HCT116 (cell line): Measurements from ENCODE around the gene ZC3H12A. TPM values are rescaled to one million over a fixed set of nuclear protein-coding genes. Genes with fewer than 3 reads are reported as not detected.

ENCODE experiments used
- ATAC-seq: fragments of 200-7000 bp; cut with Tn5 transposase; 2 replicates; pipeline ENCODE4 v1.9.1; 2020; ENCODE audit warnings: mild to moderate bottlenecking, moderate library complexity
- BruUV-seq: library from RNA; stranded (reverse); fragments of 400-500 nt; replicated peaks from 2 replicates; lab custom pipeline; 2021; lab: Mats Ljungman, UMichigan
- CTCF ChIA-PET: fragments of 300-600 bp; sonication (Branson Sonifier 250); formaldehyde crosslinking; loops from one replicate; lab custom pipeline; 2021; ENCODE audit warnings: antibody characterized with exemption; lab: Charles Lee
- POLR2A ChIA-PET: fragments of 300-600, 350-600 bp; sonication (Branson Sonifier 250); formaldehyde crosslinking; loops from one replicate; lab custom pipeline; 2021; ENCODE audit warnings: antibody characterized with exemption; lab: Charles Lee
- RAD21 ChIA-PET, 2 experiments: fragments of 300-600 bp; sonication (Branson Sonifier 250); formaldehyde crosslinking; loops; one replicate each; lab custom pipeline; 2023; ENCODE audit warnings: low total read pairs in 2 of 2; ENCODE audit not compliant: uncharacterized antibody in 2 of 2, unreplicated experiment in 2 of 2, low non-redundant PET in 1 of 2; lab: Charles Lee
- DNase-seq: peaks from one replicate; pipeline ENCODE4 v3.0.0-alpha.2; 2010; ENCODE audit warnings: low read depth, low spot score
- H2AFZ ChIP-seq: fragments of 200-600 bp; shearing (Covaris generic), sonication (generic); 2 replicates; pipeline ENCODE4 v1.6.1; 2017; ENCODE audit warnings: low read depth, mixed run types, mixed read lengths, antibody characterized with exemption, low read length; ENCODE audit not compliant: poor library complexity, severe bottlenecking
- H3K27ac ChIP-seq: 2 replicates; pipeline ENCODE4 v1.5.1; 2012; ENCODE audit warnings: low read depth, low read length
- H3K27me3 ChIP-seq: fragments of 200-600 bp; sonication (generic); 2 replicates; pipeline ENCODE4 v1.6.1; 2016; ENCODE audit warnings: mixed run types, low read length, mixed read lengths; ENCODE audit not compliant: insufficient read depth
- H3K36me3 ChIP-seq, 2 experiments: fragments of 200-500 bp in 1 of 2; fragments of 200-600 bp in 1 of 2; sonication (Bioruptor generic) in 1 of 2; sonication (generic) in 1 of 2; 2 replicates each; pipeline versions ENCODE4 v1.5.1 to v1.6.1; 2014 to 2016; ENCODE audit warnings: low read length in 2 of 2, inconsistent platforms in 1 of 2, mixed read lengths in 1 of 2, mixed run types in 1 of 2; ENCODE audit not compliant: insufficient read depth in 2 of 2, control insufficient read depth in 1 of 2
- H3K4me1 ChIP-seq, 2 experiments: fragments of 200-600 bp in 1 of 2; sonication (generic) in 1 of 2; 2 replicates each; pipeline versions ENCODE4 v1.5.1 to v1.6.1; 2012 to 2017; ENCODE audit warnings: low read length in 2 of 2, inconsistent platforms in 1 of 2, mild to moderate bottlenecking in 1 of 2, mixed read lengths in 1 of 2, mixed run types in 1 of 2, moderate library complexity in 1 of 2; ENCODE audit not compliant: insufficient read depth in 2 of 2, control insufficient read depth in 1 of 2
- H3K4me2 ChIP-seq: fragments of 200-600 bp; sonication (generic); 2 replicates; pipeline ENCODE4 v1.6.1; 2017; ENCODE audit warnings: mixed run types, low read length, mixed read lengths
- H3K4me3 ChIP-seq, 2 experiments: fragments of 200-600 bp in 1 of 2; sonication (generic) in 1 of 2; replicated peaks in 1 of 2; 2 replicates each; pipeline ENCODE4 v1.5.1; 2011 to 2016; ENCODE audit warnings: low read length in 2 of 2, control low read depth in 1 of 2, low read depth in 1 of 2, mild to moderate bottlenecking in 1 of 2, mixed read lengths in 1 of 2, mixed run types in 1 of 2
- H3K79me2 ChIP-seq: fragments of 200-600 bp; sonication (generic); 2 replicates; pipeline ENCODE4 v1.6.1; 2017; ENCODE audit warnings: mild to moderate bottlenecking, mixed run types, low read length, moderate library complexity, mixed read lengths; ENCODE audit not compliant: insufficient read depth
- H3K9ac ChIP-seq: fragments of 200-600 bp; sonication (generic); 2 replicates; pipeline ENCODE4 v1.6.1; 2016; ENCODE audit warnings: low read length, mixed read lengths
- H3K9me2 ChIP-seq: fragments of 200-600 bp; sonication (generic), shearing (Covaris generic); 2 replicates; pipeline ENCODE4 v1.6.1; 2017; ENCODE audit warnings: mixed run types, mild to moderate bottlenecking, moderate library complexity; ENCODE audit not compliant: insufficient read depth
- H3K9me3 ChIP-seq, 2 experiments: fragments of 200-500 bp in 1 of 2; fragments of 200-600 bp in 1 of 2; sonication (Bioruptor generic) in 1 of 2; sonication (generic) in 1 of 2; 2 replicates each; pipeline ENCODE4 v1.6.1; 2014 to 2017; ENCODE audit warnings: low read length in 2 of 2, mixed read lengths in 2 of 2, inconsistent platforms in 1 of 2, low read depth in 1 of 2, mild to moderate bottlenecking in 1 of 2, mixed run types in 1 of 2, moderate library complexity in 1 of 2; ENCODE audit not compliant: control insufficient read depth in 1 of 2, insufficient read depth in 1 of 2
- H4K20me1 ChIP-seq: fragments of 200-600 bp; sonication (generic), shearing (Covaris generic); 2 replicates; pipeline ENCODE4 v1.6.1; 2017; ENCODE audit warnings: mixed run types, mild to moderate bottlenecking, moderate library complexity; ENCODE audit not compliant: insufficient read depth
- CBX3 ChIP-seq: IDR thresholded peaks from 2 replicates; pipeline ENCODE4 v1.6.1; 2012; ENCODE audit warnings: low read depth
- EGR1 ChIP-seq: IDR thresholded peaks from 2 replicates; pipeline ENCODE4 v1.6.1; 2012; ENCODE audit warnings: low read depth
- FOSL1 ChIP-seq: IDR thresholded peaks from 2 replicates; pipeline ENCODE4 v1.6.1; 2012; ENCODE audit warnings: low read depth
- RAD21 ChIP-seq: IDR thresholded peaks from 2 replicates; pipeline ENCODE4 v1.6.1; 2012; ENCODE audit warnings: low read depth, mild to moderate bottlenecking
- ZNF274 ChIP-seq: fragments of 200-500 bp; sonication (Bioruptor generic); IDR thresholded peaks from 2 replicates; pipeline ENCODE4 v1.6.1; 2014; ENCODE audit warnings: mild to moderate bottlenecking, low read depth, low read length, inconsistent platforms
- intact Hi-C: fragments of 100-400 bp; cut with micrococcal nuclease; formaldehyde crosslinking; loops from 2 replicates; pipeline ENCODE4 v1.10.0; 2022
- total RNA-seq: library from RNA; stranded (reverse); gene quantifications from one replicate; pipeline ENCODE4 v1.2.1, GENCODE V29; 2021; ENCODE audit not compliant: unreplicated experiment
- TF ChIP-seq, protein P1 (sequence below): IDR thresholded peaks from 2 replicates; pipeline ENCODE4 v1.6.1; 2011; ENCODE audit warnings: mild to moderate bottlenecking, low read length, moderate library complexity; ENCODE audit not compliant: insufficient replicate concordance; ENCODE audit errors: extremely low read depth
- TF ChIP-seq, protein P2 (sequence below): IDR thresholded peaks from 2 replicates; pipeline ENCODE4 v1.6.1; 2012
- TF ChIP-seq, protein P3 (sequence below), 3 experiments: fragments of 200-600 bp in 1 of 3; sonication (generic) in 1 of 3; IDR thresholded peaks in 2 of 3; conservative IDR thresholded peaks in 1 of 3; 2 replicates each; pipeline ENCODE4 v1.5.1; 2012 to 2017; ENCODE audit warnings: low read depth in 2 of 3, low read length in 2 of 3, antibody characterized with exemption in 1 of 3, borderline replicate concordance in 1 of 3, control low read depth in 1 of 3, mild to moderate bottlenecking in 1 of 3, mixed read lengths in 1 of 3, mixed run types in 1 of 3, moderate library complexity in 1 of 3; ENCODE audit not compliant: insufficient read depth in 1 of 3
- TF ChIP-seq, protein P4 (sequence below): IDR thresholded peaks from 2 replicates; pipeline ENCODE4 v1.6.1; 2012; ENCODE audit warnings: low read depth

The ZC3H12A gene
- total RNA-seq, 1 experiment from 2014 or later = 10.6 TPM

DNA sequence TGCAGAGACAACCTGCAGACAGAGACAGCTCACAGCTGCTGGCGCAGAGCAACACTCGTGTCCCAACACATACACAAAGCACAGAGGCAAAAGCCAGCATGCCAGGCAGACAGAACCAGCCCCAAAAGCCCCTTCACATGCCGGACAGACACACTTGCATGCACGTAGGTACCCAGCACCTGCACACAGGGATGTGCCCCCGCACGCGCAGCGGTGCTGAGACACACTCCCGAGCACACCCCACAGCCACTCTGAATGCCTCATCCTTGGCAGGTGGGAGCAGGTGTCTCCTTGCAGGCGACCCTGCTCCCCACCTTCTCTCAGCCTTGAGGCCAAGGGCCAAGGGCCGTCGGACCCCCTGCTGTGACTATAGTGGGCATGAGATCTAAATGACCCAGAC, 41.2 kb upstream of the ZC3H12A start:
- Histone ChIP-seq H3K4me3 (no peak overlapping the region), H3K4me1 (peaks cover 0 to 6% of the 10 kb centered on the region in 2 experiments; a peak in 1 of 4 replicates), H3K27me3 (peaks cover 22% of the 10 kb centered on the region; the same call in 1 of the 2 replicates), H3K9ac (no peak overlapping the region), H3K9me3 (no peaks in the 10 kb centered on the region), H3K9me2 (no peaks in the 10 kb centered on the region), H2AFZ (no peak overlapping the region), H3K27ac (no peak overlapping the region), H3K4me2 (no peak overlapping the region), H4K20me1 (no peaks in the 10 kb centered on the region), H3K79me2 (no peaks in the 10 kb centered on the region), H3K36me3 (no peaks in the 10 kb centered on the region)
- DNase-seq = no peak
- CTCF ChIA-PET = interaction anchor here (2.6 kb wide), 1 partner anchor 857 kb away, joined by 16 read pairs; no protein-coding TSS in a partner anchor
- no peak for TF ChIP-seq ZNF274
- no peak for TF ChIP-seq RAD21
- TF ChIP-seq, protein P1, sequence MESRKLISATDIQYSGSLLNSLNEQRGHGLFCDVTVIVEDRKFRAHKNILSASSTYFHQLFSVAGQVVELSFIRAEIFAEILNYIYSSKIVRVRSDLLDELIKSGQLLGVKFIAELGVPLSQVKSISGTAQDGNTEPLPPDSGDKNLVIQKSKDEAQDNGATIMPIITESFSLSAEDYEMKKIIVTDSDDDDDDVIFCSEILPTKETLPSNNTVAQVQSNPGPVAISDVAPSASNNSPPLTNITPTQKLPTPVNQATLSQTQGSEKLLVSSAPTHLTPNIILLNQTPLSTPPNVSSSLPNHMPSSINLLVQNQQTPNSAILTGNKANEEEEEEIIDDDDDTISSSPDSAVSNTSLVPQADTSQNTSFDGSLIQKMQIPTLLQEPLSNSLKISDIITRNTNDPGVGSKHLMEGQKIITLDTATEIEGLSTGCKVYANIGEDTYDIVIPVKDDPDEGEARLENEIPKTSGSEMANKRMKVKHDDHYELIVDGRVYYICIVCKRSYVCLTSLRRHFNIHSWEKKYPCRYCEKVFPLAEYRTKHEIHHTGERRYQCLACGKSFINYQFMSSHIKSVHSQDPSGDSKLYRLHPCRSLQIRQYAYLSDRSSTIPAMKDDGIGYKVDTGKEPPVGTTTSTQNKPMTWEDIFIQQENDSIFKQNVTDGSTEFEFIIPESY = no peak
- TF ChIP-seq, protein P2, sequence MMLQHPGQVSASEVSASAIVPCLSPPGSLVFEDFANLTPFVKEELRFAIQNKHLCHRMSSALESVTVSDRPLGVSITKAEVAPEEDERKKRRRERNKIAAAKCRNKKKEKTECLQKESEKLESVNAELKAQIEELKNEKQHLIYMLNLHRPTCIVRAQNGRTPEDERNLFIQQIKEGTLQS = no peak
- TF ChIP-seq, protein P3, sequence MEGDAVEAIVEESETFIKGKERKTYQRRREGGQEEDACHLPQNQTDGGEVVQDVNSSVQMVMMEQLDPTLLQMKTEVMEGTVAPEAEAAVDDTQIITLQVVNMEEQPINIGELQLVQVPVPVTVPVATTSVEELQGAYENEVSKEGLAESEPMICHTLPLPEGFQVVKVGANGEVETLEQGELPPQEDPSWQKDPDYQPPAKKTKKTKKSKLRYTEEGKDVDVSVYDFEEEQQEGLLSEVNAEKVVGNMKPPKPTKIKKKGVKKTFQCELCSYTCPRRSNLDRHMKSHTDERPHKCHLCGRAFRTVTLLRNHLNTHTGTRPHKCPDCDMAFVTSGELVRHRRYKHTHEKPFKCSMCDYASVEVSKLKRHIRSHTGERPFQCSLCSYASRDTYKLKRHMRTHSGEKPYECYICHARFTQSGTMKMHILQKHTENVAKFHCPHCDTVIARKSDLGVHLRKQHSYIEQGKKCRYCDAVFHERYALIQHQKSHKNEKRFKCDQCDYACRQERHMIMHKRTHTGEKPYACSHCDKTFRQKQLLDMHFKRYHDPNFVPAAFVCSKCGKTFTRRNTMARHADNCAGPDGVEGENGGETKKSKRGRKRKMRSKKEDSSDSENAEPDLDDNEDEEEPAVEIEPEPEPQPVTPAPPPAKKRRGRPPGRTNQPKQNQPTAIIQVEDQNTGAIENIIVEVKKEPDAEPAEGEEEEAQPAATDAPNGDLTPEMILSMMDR (IDR thresholded peaks at IDR 0.05 in 2 of 3, conservative IDR thresholded peaks at IDR 0.05 in 1 of 3; ENCODE audit: borderline replicate concordance in 1 of 3, insufficient read depth in 1 of 3, low read depth in 2 of 3, low read length in 2 of 3) = no peak
- TF ChIP-seq FOSL1 = no peak
- TF ChIP-seq EGR1 = no peak
- TF ChIP-seq CBX3 = no peak
- TF ChIP-seq, protein P4, sequence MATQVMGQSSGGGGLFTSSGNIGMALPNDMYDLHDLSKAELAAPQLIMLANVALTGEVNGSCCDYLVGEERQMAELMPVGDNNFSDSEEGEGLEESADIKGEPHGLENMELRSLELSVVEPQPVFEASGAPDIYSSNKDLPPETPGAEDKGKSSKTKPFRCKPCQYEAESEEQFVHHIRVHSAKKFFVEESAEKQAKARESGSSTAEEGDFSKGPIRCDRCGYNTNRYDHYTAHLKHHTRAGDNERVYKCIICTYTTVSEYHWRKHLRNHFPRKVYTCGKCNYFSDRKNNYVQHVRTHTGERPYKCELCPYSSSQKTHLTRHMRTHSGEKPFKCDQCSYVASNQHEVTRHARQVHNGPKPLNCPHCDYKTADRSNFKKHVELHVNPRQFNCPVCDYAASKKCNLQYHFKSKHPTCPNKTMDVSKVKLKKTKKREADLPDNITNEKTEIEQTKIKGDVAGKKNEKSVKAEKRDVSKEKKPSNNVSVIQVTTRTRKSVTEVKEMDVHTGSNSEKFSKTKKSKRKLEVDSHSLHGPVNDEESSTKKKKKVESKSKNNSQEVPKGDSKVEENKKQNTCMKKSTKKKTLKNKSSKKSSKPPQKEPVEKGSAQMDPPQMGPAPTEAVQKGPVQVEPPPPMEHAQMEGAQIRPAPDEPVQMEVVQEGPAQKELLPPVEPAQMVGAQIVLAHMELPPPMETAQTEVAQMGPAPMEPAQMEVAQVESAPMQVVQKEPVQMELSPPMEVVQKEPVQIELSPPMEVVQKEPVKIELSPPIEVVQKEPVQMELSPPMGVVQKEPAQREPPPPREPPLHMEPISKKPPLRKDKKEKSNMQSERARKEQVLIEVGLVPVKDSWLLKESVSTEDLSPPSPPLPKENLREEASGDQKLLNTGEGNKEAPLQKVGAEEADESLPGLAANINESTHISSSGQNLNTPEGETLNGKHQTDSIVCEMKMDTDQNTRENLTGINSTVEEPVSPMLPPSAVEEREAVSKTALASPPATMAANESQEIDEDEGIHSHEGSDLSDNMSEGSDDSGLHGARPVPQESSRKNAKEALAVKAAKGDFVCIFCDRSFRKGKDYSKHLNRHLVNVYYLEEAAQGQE = no peak
- POLR2A ChIA-PET = no interaction called here
- RAD21 ChIA-PET = interaction anchor here in 1 of 2 experiments (1.5 kb wide), 1 partner anchor 38 kb away, joined by 6 read pairs; no protein-coding TSS in a partner anchor
- ATAC-seq = no peak
- BruUV-seq = no TSS peak
- intact Hi-C loops = loop anchor here (10.0 kb wide), 3 partner anchors 408 to 878 kb away; no protein-coding TSS in a partner anchor
